GM12872 (cell line): ENCODE results near the gene ARHGEF18.

Experiments used
- TF ChIP-seq, protein P1 (sequence below): IDR thresholded peaks from 3 replicates; pipeline ENCODE4 v1.5.1; 2011; ENCODE audit warnings: low read depth, mild to moderate bottlenecking, low read length, moderate library complexity; ENCODE audit not compliant: insufficient read depth

Gene ARHGEF18

DNA sequence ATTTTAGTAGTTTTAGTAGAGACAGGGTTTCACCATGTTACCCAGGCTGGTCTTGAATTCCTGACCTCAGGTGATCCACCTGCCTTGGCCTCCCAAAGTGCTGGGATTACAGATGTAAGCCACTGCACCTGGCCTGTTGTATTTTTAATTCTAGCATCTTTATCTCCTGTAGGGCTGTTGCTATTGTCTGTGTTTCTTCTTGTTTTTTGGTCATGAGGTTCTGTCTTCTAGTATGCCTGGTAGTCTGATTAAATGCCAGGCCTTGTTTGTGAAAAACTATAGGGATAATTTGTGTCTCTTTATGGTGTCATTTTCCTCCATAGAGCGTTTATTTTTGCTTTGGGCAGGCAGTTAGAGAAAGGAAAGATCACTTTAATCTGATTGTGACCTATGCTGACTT lies 3.1 kb downstream of the ARHGEF18 start:
- TF ChIP-seq, protein P1, sequence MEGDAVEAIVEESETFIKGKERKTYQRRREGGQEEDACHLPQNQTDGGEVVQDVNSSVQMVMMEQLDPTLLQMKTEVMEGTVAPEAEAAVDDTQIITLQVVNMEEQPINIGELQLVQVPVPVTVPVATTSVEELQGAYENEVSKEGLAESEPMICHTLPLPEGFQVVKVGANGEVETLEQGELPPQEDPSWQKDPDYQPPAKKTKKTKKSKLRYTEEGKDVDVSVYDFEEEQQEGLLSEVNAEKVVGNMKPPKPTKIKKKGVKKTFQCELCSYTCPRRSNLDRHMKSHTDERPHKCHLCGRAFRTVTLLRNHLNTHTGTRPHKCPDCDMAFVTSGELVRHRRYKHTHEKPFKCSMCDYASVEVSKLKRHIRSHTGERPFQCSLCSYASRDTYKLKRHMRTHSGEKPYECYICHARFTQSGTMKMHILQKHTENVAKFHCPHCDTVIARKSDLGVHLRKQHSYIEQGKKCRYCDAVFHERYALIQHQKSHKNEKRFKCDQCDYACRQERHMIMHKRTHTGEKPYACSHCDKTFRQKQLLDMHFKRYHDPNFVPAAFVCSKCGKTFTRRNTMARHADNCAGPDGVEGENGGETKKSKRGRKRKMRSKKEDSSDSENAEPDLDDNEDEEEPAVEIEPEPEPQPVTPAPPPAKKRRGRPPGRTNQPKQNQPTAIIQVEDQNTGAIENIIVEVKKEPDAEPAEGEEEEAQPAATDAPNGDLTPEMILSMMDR = no peak

DNA sequence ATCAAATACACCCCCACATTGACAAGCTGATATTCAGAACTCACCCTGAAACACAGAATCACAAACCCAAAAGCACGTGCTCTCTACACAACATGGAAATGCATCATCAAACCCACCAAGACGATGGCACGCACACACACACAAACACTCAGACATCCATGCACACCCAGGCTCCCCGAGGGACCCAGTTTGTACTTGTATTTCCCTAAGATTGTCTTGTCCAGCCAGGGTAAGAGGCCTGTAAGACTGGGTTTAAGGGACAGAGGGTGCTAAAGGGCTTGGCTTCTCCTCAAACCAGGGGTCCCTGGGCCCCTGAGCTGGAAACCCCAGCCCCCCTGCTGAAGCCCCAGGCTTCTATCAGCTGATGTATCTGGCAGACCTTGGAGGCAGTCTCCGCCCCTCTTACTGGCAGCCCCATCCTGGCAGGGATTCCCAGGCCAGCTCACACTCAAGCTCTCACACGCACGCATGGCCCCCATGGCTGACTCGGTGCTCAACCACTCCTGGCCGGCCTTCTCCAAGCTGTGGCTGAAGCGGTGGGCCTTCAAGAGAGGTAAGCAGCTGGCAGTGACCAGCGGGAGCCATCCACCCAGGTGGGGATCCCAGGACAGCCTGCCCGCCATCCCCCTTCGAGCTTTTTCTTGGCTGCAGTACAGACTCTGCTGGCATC lies 6.5 kb downstream of the ARHGEF18 start:
- TF ChIP-seq, protein P1 = no peak

DNA sequence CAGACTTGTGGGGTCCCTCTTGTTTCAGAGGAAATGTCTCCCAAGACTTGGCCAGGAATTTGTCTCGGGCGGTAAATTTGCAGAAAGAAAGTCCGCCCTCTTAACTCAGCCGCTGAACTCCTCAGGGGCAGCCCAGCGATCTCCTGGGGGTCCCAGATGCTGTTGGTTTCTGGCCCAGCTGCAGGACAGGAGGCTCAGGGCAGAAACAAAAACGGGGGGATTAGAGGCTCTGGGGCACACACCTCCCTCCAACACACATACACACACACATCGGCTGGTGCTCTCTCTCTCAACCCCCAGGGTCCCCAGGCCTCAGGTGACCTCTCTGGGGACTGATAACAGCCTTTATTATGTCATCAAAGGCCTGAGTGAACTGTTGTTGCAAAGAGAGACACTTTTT lies 7.1 kb downstream of the ARHGEF18 start:
- TF ChIP-seq, protein P1 = no peak

DNA sequence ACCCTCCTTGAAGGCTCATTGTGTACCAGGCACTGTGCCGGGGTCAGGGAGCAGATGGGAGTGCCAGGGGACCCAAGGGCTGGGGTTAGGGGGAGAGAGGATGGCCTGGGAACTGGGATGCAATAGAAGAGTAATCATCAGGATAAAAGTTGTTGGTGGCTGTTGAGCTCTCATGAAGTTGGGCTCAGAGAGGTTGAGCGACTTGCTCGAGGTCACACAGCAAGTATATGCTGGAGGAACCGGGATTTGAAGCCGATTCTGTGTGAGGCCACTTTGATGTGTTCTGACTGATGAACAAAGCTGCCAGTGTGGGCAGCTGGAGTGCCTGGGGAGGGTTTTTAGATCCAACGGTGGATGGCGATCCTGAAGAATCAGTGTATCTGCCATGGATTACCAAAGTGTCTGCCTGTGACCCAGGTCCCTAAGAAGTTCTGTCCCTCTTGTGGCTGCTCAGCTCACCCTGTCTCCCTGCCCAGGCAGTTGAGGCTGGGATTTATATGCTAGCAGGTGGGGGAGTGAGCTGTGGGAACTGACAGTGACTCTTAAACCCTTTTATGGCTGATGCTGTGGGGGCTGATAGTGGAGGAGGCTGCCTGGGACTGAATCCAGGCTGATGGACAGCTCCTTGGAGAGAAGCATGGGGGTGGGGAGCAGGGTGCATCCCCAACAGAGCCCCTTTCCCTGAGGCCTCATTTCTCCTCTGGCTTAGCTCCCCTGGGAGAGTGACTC lies 8.3 kb downstream of the ARHGEF18 start:
- TF ChIP-seq, protein P1 = no peak

DNA sequence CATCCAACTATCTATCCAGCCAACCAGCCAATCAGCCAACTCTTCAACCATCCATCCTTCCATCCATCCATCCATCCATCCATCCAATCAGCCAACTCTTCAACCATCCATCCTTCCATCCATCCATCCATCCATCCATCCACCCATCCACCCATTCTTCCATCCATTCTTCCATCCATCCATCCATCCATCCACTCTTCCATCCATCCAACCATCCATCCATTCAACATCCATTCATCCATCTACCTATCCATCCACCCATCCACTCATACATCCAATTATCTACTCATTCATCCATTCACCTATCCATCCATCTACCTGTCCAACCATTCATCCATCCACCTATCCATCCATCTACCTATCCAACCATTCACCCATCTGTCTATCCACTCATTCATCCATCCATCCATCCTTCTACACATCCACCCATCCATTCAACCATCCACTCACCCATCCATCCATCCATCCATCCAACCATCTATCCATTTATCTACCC lies 9.4 kb downstream of the ARHGEF18 start:
- TF ChIP-seq, protein P1 = no peak

DNA sequence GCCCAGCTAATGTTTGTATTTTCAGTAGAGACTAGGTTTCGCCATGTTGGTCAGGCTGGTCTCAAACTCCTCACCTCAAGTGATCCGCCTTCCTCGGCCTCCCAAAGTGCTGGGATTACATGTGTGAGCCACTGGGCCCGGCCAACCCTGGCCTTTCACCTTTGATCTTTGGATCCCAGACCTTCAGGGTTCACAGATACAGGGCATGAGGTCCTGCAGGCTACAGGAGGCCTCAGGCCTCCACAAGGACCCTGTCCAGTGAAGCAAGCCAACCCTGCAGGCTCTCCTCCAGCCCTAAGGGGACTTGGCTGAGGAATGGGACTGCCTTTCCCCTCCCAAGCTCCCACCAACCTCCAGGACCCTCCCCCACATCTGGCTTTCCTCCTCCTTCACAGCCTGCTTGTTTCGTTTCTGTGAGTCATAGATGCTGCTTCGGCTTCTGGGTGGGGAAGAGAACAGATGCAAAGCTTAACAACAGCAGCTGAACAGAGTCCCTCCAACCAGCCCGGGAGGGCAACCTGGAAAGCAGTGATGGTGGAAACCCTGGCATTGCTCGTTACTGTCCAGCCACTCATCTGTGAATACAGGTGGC lies 11.8 kb downstream of the ARHGEF18 start:
- TF ChIP-seq, protein P1 = no peak

DNA sequence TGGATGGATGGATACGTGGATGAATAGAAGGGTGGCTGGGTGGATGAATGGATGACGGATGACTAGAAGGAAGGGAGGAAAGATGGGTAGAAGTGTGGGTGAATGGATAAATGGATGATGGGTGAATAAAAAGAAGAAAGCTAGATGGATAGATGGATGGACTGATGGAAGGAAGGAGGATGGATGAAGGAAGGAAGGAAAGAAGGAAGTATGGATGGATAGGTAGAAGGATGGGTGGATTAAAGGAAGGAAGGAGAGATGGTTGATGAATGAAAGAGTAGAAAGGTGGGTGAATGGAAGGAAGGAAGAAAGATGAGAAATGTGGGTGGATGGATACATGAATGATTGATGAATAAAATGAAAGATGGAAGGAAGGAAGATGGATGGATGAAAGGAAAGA lies 14.5 kb downstream of the ARHGEF18 start:
- TF ChIP-seq, protein P1 = no peak
